PC-9 (cell line): Measurements from ENCODE around the gene STN1. TPM values are rescaled to one million over a fixed set of nuclear protein-coding genes. Genes with fewer than 3 reads are reported as not detected.

Experiments
- BruUV-seq: library from RNA; stranded (reverse); fragments of 400-500 nt; replicated peaks from 2 replicates; lab custom pipeline; 2021; lab: Mats Ljungman, UMichigan
- CTCF ChIA-PET: fragments of 300-600 bp; sonication (Branson Sonifier 250); formaldehyde crosslinking; loops from one replicate; lab custom pipeline; 2022; ENCODE audit warnings: antibody characterized with exemption; lab: Charles Lee
- POLR2A ChIA-PET: fragments of 300-600 bp; sonication (Branson Sonifier 250); formaldehyde crosslinking; loops from one replicate; lab custom pipeline; 2022; ENCODE audit warnings: antibody characterized with exemption; ENCODE audit not compliant: unreplicated experiment; lab: Charles Lee
- DNase-seq, 2 experiments: peaks; one replicate each; pipeline versions ENCODE4 v3.0.0 to v3.0.0-alpha.2; 2015 to 2022; ENCODE audit warnings: mixed read lengths in 1 of 2
- H2AFZ ChIP-seq: fragments of 200-600 bp; sonication (generic); 2 replicates; pipeline ENCODE4 v1.8.1; 2017; ENCODE audit warnings: antibody characterized with exemption
- H3F3A ChIP-seq: fragments of 200-600 bp; sonication (generic); 2 replicates; pipeline ENCODE4 v1.8.1; 2017; ENCODE audit warnings: antibody characterized with exemption, mild to moderate bottlenecking, low read depth; ENCODE audit not compliant: insufficient read depth
- H3K27ac ChIP-seq: fragments of 200-600 bp; sonication (generic); 2 replicates; pipeline ENCODE4 v1.6.1; 2016; ENCODE audit warnings: mixed run types
- H3K27me3 ChIP-seq: fragments of 200-600 bp; sonication (generic); 2 replicates; pipeline ENCODE4 v1.6.1; 2016; ENCODE audit warnings: low read depth, mixed run types; ENCODE audit not compliant: insufficient read depth
- H3K36me3 ChIP-seq: fragments of 200-600 bp; sonication (generic); 2 replicates; pipeline ENCODE4 v1.6.1; 2016; ENCODE audit warnings: low read depth, mixed run types
- H3K4me1 ChIP-seq: fragments of 200-600 bp; sonication (generic); replicated peaks from 2 replicates; pipeline ENCODE4 v1.6.1; 2016; ENCODE audit warnings: mixed run types; ENCODE audit not compliant: insufficient read depth
- H3K4me2 ChIP-seq: fragments of 200-600 bp; sonication (generic); 2 replicates; pipeline ENCODE4 v1.6.1; 2017; ENCODE audit warnings: mixed run types
- H3K4me3 ChIP-seq: fragments of 200-600 bp; sonication (generic); 2 replicates; pipeline ENCODE4 v1.6.1; 2016; ENCODE audit warnings: mixed run types
- H3K79me2 ChIP-seq: fragments of 200-600 bp; sonication (generic); 2 replicates; pipeline ENCODE4 v1.6.1; 2017; ENCODE audit warnings: low read depth, mixed run types
- H3K9me2 ChIP-seq: fragments of 200-600 bp; sonication (generic); 2 replicates; pipeline ENCODE4 v1.8.1; 2017; ENCODE audit warnings: mild to moderate bottlenecking; ENCODE audit not compliant: insufficient read depth
- H3K9me3 ChIP-seq: fragments of 200-600 bp; sonication (generic); 2 replicates; pipeline ENCODE4 v1.8.1; 2016; ENCODE audit warnings: low read depth; ENCODE audit not compliant: insufficient read depth
- H4K20me1 ChIP-seq: fragments of 200-600 bp; sonication (generic); 2 replicates; pipeline ENCODE4 v1.8.1; 2017; ENCODE audit not compliant: insufficient read depth
- EZH2 ChIP-seq: fragments of 200-600 bp; sonication (generic); IDR thresholded peaks from 2 replicates; pipeline ENCODE4 v1.8.0; 2017; ENCODE audit warnings: antibody characterized with exemption, low read depth
- intact Hi-C: fragments of 100-400 bp; cut with micrococcal nuclease; formaldehyde crosslinking; loops from one replicate; pipeline ENCODE4 v1.10.0; 2022; ENCODE audit not compliant: unreplicated experiment
- total RNA-seq: library from RNA; stranded (reverse); gene quantifications from 2 replicates; pipeline ENCODE4 v1.2.3, GENCODE V29; 2021
- TF ChIP-seq, protein P1 (sequence below): fragments of 200-600 bp; sonication (generic); conservative IDR thresholded peaks from 2 replicates; pipeline ENCODE4 v1.6.1; 2017; ENCODE audit warnings: mixed run types, antibody characterized with exemption, mild to moderate bottlenecking, moderate library complexity

The STN1 gene
- total RNA-seq, 1 experiment from 2014 or later, result 20.5 TPM

DNA sequence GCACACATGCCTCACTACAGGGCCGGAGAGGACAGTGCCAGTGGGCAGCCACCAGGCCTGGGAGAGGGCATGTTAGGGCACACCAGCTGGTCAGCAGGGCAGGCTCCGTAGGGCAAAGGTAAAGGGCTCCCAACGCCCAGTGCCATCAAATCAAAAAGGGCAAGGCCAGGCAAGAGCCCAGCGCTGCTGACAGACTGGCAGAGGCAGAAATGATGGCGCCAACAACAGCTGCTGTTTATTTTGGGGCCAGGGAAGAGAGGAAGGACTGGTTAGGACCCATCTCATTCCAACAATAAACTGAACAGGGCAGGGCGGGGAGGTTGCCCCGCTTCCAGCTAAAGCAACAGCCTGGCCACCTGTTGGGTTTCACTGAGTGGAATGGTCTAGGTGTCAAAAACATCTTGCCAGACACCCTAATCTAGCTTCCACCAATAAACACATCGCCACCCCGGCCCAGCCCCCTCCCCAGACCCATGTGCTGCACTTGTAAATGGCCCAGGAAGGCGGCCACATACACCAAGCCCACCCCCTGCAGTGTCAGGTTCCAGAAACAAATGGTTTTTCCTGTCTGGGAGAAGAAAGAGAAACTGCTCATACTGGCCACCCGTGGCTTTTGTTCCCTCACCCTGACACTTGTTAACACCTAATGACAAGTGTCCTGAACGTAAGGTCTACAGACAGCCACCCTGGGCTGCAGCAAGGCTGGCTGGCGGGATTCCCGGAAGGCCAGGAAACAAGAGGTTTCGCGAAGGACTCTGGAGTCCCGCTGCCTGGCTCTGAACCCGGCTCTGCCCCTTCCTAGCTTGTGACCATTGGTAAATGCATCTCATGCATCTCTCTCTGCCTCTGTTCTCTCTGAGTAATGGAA is 77.9 kb downstream of the STN1 start:
- no peaks in the 10 kb centered on the region for H3K4me1 ChIP-seq
- CTCF ChIA-PET, result no interaction called here

DNA sequence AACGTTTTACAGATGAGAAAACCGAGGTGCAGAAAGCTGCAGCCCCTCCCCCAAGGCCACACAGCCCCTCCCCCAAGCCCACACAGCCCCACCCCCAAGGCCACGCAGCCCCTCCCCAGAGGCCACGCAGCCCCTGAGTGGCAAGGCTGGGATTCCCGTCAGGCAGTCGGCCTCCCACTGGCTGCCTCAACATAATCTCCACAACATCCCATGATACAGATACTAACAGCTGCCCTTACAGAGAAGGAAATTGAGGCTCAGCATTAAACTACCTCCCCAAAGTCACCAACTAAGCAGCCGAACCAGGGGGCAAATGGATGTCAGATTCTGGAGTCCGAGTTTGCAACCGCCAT is 78.5 kb downstream of the STN1 start:
- no peaks in the 10 kb centered on the region for H3F3A ChIP-seq
- ChIA-PET POLR2A (no interaction called here), CTCF (no interaction called here)
- DNase-seq, result no peak
- intact Hi-C loops, result no loop called here
- H3K4me3 ChIP-seq, result no peak overlapping the region
- TF ChIP-seq, protein P1, sequence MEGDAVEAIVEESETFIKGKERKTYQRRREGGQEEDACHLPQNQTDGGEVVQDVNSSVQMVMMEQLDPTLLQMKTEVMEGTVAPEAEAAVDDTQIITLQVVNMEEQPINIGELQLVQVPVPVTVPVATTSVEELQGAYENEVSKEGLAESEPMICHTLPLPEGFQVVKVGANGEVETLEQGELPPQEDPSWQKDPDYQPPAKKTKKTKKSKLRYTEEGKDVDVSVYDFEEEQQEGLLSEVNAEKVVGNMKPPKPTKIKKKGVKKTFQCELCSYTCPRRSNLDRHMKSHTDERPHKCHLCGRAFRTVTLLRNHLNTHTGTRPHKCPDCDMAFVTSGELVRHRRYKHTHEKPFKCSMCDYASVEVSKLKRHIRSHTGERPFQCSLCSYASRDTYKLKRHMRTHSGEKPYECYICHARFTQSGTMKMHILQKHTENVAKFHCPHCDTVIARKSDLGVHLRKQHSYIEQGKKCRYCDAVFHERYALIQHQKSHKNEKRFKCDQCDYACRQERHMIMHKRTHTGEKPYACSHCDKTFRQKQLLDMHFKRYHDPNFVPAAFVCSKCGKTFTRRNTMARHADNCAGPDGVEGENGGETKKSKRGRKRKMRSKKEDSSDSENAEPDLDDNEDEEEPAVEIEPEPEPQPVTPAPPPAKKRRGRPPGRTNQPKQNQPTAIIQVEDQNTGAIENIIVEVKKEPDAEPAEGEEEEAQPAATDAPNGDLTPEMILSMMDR, result no peak
- no peak for TF ChIP-seq EZH2
- no TSS peak for BruUV-seq
- H2AFZ ChIP-seq, result no peak overlapping the region
- no peak overlapping the region for H3K27ac ChIP-seq
- H3K9me3 ChIP-seq, result no peaks in the 10 kb centered on the region
- H3K79me2 ChIP-seq, result no peaks in the 10 kb centered on the region
- H3K4me1 ChIP-seq, result no peaks in the 10 kb centered on the region
- no peaks in the 10 kb centered on the region for H4K20me1 ChIP-seq
- no peak overlapping the region for H3K4me2 ChIP-seq
- no peaks in the 10 kb centered on the region for H3K9me2 ChIP-seq
- H3K36me3 ChIP-seq, result no peaks in the 10 kb centered on the region
- no peaks in the 10 kb centered on the region for H3K27me3 ChIP-seq

More for the DNA sequence above, 77.9 kb downstream of the STN1 start:
- POLR2A ChIA-PET, result no interaction called here
- no peak for DNase-seq
- intact Hi-C loops, result no loop called here
- Histone ChIP-seq H2AFZ (no peak overlapping the region), H3K9me3 (no peaks in the 10 kb centered on the region), H3K79me2 (no peaks in the 10 kb centered on the region), H4K20me1 (no peaks in the 10 kb centered on the region), H3K27ac (no peak overlapping the region), H3K27me3 (no peaks in the 10 kb centered on the region), H3K4me2 (no peak overlapping the region), H3K9me2 (no peaks in the 10 kb centered on the region), H3F3A (no peaks in the 10 kb centered on the region), H3K4me3 (no peak overlapping the region), H3K36me3 (no peaks in the 10 kb centered on the region)
- BruUV-seq, result no TSS peak
- TF ChIP-seq EZH2, result no peak
- TF ChIP-seq, protein P1, result no peak

DNA sequence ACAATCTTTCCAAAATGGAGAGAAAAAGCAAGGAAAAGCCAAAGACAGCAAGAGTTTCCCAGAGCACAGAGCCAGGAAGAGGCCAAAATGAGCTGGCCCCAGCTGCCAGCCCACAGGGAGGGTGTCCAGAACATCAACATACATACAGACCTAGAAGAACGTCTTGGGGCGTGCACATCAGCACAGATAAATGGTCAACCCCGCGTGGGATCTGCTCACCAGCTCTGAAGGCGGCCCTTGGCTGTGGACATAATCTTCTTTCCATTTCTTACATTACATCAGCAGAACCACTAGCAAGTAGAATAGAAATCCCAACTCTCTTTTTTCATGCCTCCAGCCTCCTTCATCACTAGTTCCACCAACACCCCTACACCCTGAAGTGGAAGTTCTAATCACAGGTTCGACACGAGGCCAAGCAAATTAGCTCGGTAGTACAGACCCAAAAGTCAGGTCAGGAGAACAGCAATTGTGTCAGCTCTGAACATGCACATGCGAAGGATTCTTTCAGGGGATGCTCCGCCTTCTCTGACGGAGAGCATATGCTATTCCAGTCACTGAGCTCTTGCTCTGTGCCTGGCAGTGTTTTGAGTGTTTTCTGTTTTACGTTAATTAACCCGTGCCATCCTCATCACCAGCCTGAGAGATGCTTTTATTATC is 79.0 kb downstream of the STN1 start:
- Histone ChIP-seq H3K79me2 (no peaks in the 10 kb centered on the region), H3K27me3 (no peaks in the 10 kb centered on the region), H3K9me3 (no peaks in the 10 kb centered on the region), H3K4me3 (no peak overlapping the region), H3K4me2 (no peak overlapping the region), H3K27ac (no peak overlapping the region), H3K9me2 (no peaks in the 10 kb centered on the region), H4K20me1 (no peaks in the 10 kb centered on the region), H3K36me3 (no peaks in the 10 kb centered on the region), H3K4me1 (no peaks in the 10 kb centered on the region), H2AFZ (no peak overlapping the region), H3F3A (no peaks in the 10 kb centered on the region)
- DNase-seq, result no peak
- POLR2A ChIA-PET, result no interaction called here
- no TSS peak for BruUV-seq
- CTCF ChIA-PET, result no interaction called here
- intact Hi-C loops, result no loop called here
- no peak for TF ChIP-seq EZH2
- TF ChIP-seq, protein P1, result no peak
